Endodermal cell (in vitro differentiated cells): Measurements from ENCODE around the gene EPHX1. TPM values are rescaled to one million over a fixed set of nuclear protein-coding genes. Genes with fewer than 3 reads are reported as not detected.

Experiments
- DNase-seq: peaks from one replicate; pipeline ENCODE4 v3.0.0-alpha.2; 2017
- H3K27ac ChIP-seq: 2 replicates; pipeline ENCODE4 v1.5.1; 2013; ENCODE audit warnings: mild to moderate bottlenecking, low read depth, low read length, moderate library complexity
- H3K27me3 ChIP-seq: 2 replicates; pipeline ENCODE4 v1.6.1; 2013; ENCODE audit warnings: mild to moderate bottlenecking, low read length, moderate library complexity; ENCODE audit not compliant: insufficient read depth, control insufficient read depth, poor library complexity, severe bottlenecking
- H3K36me3 ChIP-seq: 2 replicates; pipeline ENCODE4 v1.7.0; 2013; ENCODE audit warnings: mild to moderate bottlenecking, low read length, moderate library complexity; ENCODE audit not compliant: control insufficient read depth, insufficient read depth
- H3K4me1 ChIP-seq: one replicate; pipeline ENCODE4 v1.7.0; 2013; ENCODE audit warnings: low read length; ENCODE audit not compliant: control insufficient read depth, insufficient read depth
- H3K4me3 ChIP-seq: 2 replicates; pipeline ENCODE4 v1.5.1; 2013; ENCODE audit warnings: mild to moderate bottlenecking, low read length, moderate library complexity
- H3K9ac ChIP-seq: 2 replicates; pipeline ENCODE4 v1.6.1; 2013; ENCODE audit warnings: mild to moderate bottlenecking, low read length, moderate library complexity; ENCODE audit not compliant: poor library complexity, severe bottlenecking; ENCODE audit errors: extremely low read depth
- H3K9me3 ChIP-seq: 2 replicates; pipeline ENCODE4 v1.6.1; 2013; ENCODE audit warnings: mild to moderate bottlenecking, low read length, moderate library complexity; ENCODE audit not compliant: control insufficient read depth
- H3K27ac Mint-ChIP-seq: 2 replicates; pipeline ENCODE4 v1.8.0; 2020; ENCODE audit warnings: mixed read lengths
- H3K27me3 Mint-ChIP-seq: 2 replicates; pipeline ENCODE4 v1.8.0; 2021; ENCODE audit warnings: mild to moderate bottlenecking, mixed read lengths; ENCODE audit not compliant: insufficient read depth
- H3K36me3 Mint-ChIP-seq: 2 replicates; pipeline ENCODE4 v1.8.0; 2020; ENCODE audit warnings: low read depth, mixed read lengths
- H3K4me1 Mint-ChIP-seq: 2 replicates; pipeline ENCODE4 v1.8.0; 2020; ENCODE audit warnings: mixed read lengths
- H3K4me3 Mint-ChIP-seq: 2 replicates; pipeline ENCODE4 v1.8.0; 2020; ENCODE audit warnings: mild to moderate bottlenecking, moderate library complexity, mixed read lengths
- H3K9me3 Mint-ChIP-seq: 2 replicates; pipeline ENCODE4 v1.8.0; 2020; ENCODE audit warnings: mild to moderate bottlenecking, mixed read lengths
- WGBS, 2 experiments: methylation state at CpG; one replicate each; pipeline versions ENCODE4 v1.1.5 to v1.1.7; 2013; ENCODE audit warnings: missing lambda C conversion rate in 2 of 2, mixed read lengths in 1 of 2; ENCODE audit not compliant: insufficient coverage in 1 of 2, insufficient read length in 1 of 2; 5-methylcytosine and 5-hydroxymethylcytosine counted together
- total RNA-seq, 2 donors: library from RNA; stranded (reverse); fragmentation: NEBNext Ultra II Directional in 1 of 2; extraction: Animal tissue kit (Norgen Biotek cat#: 25700) in 1 of 2; gene quantifications; 2 replicates in 1 of 2; 3 replicates in 1 of 2; pipeline ENCODE4 v1.2.1, GENCODE V29; 2021
- TF ChIP-seq, protein P1 (sequence below): fragments of 200-600 bp; sonication (generic); conservative IDR thresholded peaks from 2 replicates; pipeline ENCODE4 v1.5.0; 2021; ENCODE audit warnings: antibody characterized with exemption, mild to moderate bottlenecking

EPHX1 gene
- total RNA-seq, 2 donors from 2014 or later = 49.2 to 84.1 TPM

DNA sequence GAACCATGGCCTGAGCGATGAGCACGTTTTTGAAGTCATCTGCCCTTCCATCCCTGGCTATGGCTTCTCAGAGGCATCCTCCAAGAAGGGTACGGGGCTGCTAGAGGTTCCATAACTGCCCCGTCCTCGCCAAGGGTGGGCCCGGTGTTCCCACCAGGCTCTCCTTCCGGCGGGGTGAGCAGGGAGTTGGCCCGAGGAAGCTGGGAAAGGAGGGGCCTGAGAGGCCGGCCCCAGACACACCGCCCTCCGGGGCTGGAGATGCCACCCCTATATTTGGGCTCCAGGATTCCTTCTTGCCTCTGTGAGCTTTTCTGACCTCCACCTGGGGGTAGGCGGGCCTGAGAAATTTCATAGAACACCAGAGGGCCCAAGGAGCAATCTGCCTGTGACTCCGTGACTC is 28.9 kb downstream of the EPHX1 start:
- peaks cover 2% of the 10 kb centered on the region for H3K4me1 ChIP-seq
- no peak overlapping the region for H3K9ac ChIP-seq
- H3K4me3 Mint-ChIP-seq = no peak overlapping the region
- TF ChIP-seq, protein P1, sequence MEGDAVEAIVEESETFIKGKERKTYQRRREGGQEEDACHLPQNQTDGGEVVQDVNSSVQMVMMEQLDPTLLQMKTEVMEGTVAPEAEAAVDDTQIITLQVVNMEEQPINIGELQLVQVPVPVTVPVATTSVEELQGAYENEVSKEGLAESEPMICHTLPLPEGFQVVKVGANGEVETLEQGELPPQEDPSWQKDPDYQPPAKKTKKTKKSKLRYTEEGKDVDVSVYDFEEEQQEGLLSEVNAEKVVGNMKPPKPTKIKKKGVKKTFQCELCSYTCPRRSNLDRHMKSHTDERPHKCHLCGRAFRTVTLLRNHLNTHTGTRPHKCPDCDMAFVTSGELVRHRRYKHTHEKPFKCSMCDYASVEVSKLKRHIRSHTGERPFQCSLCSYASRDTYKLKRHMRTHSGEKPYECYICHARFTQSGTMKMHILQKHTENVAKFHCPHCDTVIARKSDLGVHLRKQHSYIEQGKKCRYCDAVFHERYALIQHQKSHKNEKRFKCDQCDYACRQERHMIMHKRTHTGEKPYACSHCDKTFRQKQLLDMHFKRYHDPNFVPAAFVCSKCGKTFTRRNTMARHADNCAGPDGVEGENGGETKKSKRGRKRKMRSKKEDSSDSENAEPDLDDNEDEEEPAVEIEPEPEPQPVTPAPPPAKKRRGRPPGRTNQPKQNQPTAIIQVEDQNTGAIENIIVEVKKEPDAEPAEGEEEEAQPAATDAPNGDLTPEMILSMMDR = no peak
- peaks cover 66% of the 10 kb centered on the region for H3K36me3 Mint-ChIP-seq
- 96 to 98% methylated on average over 5 to 14 of the region's 14 CpGs for WGBS, 2 experiments
- H3K27me3 Mint-ChIP-seq = no peaks in the 10 kb centered on the region
- no peak overlapping the region for H3K27ac Mint-ChIP-seq
- H3K27me3 ChIP-seq = no peaks in the 10 kb centered on the region
- H3K27ac ChIP-seq = no peak overlapping the region
- DNase-seq = no peak
- H3K4me3 ChIP-seq = no peak overlapping the region
- no peaks in the 10 kb centered on the region for H3K9me3 Mint-ChIP-seq
- H3K4me1 Mint-ChIP-seq = peaks cover 4% of the 10 kb centered on the region
- peaks cover 89% of the 10 kb centered on the region for H3K36me3 ChIP-seq
- H3K9me3 ChIP-seq = no peaks in the 10 kb centered on the region

DNA sequence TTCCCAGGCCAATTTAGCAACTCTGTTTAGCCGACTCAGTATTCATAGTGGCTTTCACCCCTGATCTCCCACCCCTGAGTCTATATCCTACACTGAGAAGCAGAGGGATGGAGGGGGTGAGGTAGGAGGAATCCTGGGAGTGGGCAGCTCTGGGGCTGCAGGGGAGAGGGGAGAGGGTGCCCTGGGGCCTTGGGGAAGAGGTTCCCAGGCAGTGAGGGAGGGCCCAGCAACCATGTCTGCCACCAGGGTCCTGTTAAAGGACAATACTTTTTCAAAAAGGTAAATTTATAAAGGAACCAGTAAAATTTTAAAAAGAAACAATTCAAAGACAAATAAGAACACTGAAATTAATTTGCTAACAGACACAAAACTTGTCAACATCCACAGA is 30.3 kb downstream of the EPHX1 start:
- H3K36me3 Mint-ChIP-seq = peaks cover 59% of the 10 kb centered on the region
- no peaks in the 10 kb centered on the region for H3K9me3 Mint-ChIP-seq
- no peak overlapping the region for H3K4me3 Mint-ChIP-seq
- Histone ChIP-seq H3K4me3 (no peak overlapping the region), H3K9ac (no peak overlapping the region), H3K27ac (no peak overlapping the region), H3K9me3 (no peaks in the 10 kb centered on the region), H3K27me3 (no peaks in the 10 kb centered on the region), H3K36me3 (peaks cover 92% of the 10 kb centered on the region), H3K4me1 (peaks cover 2% of the 10 kb centered on the region)
- DNase-seq = no peak
- H3K27ac Mint-ChIP-seq = no peak overlapping the region
- no peaks in the 10 kb centered on the region for H3K27me3 Mint-ChIP-seq
- H3K4me1 Mint-ChIP-seq = peaks cover 4% of the 10 kb centered on the region
- 100% methylated on average over 1 of the region's 1 CpG; no CpG with 5 or more reads in 1 of the 2 experiments for WGBS, 2 experiments
- TF ChIP-seq, protein P1 = no peak

DNA sequence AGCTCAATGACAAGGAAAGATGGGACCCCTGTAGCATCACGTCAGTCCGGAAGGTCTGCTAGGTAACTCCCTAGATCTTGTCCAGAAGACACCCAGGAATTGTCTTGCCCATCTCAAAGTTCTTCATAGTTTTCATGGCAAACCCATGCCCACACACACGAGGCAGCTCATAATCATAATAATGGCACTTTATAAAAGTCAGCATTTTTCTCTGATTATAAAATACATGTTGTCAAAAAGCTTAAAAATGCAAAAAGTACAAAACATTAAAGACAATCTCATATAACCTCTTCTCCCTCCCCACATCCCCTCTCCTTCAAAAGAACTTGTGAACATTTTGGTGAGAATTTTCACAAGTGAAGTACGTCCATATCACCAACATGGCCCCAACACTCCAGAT is 30.8 kb downstream of the EPHX1 start:
- Mint-ChIP-seq H3K4me3 (no peak overlapping the region), H3K36me3 (peaks cover 59% of the 10 kb centered on the region), H3K4me1 (peaks cover 4% of the 10 kb centered on the region), H3K27me3 (no peaks in the 10 kb centered on the region), H3K27ac (peak overlapping the region; percentile 55), H3K9me3 (no peaks in the 10 kb centered on the region)
- no peaks in the 10 kb centered on the region for H3K27me3 ChIP-seq
- no peak overlapping the region for H3K9ac ChIP-seq
- WGBS, 2 experiments = 89 to 95% methylated on average over 2 to 4 of the region's 4 CpGs
- DNase-seq = no peak
- no peak overlapping the region for H3K27ac ChIP-seq
- H3K4me1 ChIP-seq = peaks cover 2% of the 10 kb centered on the region
- TF ChIP-seq, protein P1 = no peak
- no peaks in the 10 kb centered on the region for H3K9me3 ChIP-seq
- H3K36me3 ChIP-seq = peaks cover 88% of the 10 kb centered on the region
- no peak overlapping the region for H3K4me3 ChIP-seq
